Hematopoietic multipotent progenitor cell treated with erythropoietin and hydrocortisone succinate and interleukin-3 and kit ligand, for 8 days (in vitro differentiated cells): ENCODE measurements around the gene DES.
A peak's percentile ranks its signal among the peaks of the same experiment; 100 is the strongest.

Experiments used
- DNase-seq: peaks from one replicate; pipeline ENCODE4 v3.0.0-alpha.2; 2015

Gene DES

GRCh38 chr2:219441451-219442255 lies 23.5 kb downstream of the DES start:
- DNase-seq, result no peak

DNA sequence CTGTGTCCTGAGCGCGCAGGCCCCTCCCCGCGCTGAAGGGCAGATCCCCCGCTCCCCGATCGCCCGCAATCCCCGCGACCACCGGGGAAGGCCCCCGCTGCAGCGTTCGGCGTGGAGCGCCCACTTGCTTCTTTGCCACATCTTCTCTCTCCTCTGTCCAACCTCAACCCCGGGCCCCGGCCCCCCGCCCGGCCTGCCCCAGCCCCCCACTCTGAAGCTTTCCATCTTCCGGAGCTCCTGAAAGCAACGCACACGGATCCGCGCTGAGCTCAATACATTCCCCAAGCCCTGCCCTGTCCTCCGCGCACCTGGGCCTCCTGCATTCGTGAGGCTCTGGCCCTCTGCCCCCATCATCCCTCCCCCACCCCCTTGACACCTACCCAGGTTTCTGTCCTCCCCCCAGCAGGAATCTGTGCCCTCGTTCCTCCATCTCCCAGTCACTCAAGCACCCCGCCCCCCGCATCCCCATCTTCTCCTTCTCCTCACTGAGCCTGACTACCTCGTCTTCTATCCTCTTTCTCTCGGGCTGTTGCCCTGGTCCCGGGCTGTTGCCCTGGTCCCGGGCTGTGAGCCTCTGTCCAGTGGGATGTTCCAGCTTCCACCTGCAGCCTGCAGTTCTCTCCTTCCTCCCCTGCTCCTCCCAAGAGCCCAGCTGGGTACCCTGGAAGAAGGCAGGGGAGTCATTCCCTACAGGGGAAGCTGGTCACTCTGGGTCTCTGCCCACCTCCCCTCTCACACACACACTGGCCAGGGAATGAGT lies 24.3 kb downstream of the DES start:
- DNase-seq, result no peak

DNA sequence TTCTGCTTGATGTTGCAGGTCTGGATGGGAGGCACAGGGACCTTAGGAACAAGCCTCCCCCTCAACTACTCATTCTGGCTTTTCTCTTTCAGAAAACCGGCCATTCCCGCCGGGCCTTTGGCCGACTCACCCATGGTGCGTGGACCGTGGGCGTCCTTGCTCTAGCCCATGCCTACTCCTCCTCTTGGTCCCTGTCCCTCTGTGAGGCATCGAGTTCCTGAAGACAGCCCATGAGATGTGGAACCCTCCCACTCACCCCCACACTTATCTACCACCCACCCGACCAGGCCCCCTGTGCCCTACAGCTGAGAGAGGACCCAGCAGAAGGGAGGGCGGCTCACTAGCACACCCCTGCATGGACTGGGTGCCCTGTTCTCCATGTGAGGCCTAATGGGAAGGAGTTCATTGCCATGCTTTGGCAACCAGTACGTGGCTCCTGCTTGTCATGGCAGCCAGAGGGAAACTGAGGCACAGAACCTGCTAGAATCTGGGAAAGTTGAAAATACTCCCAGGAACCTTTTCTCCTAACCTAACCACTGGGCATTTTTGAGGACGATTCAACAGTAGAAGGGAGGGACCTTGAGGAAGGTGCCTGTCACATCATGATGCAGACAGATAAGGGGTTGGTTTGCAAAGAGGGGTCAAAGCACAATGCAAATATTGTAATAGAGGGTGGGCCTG lies 25.0 kb downstream of the DES start:
- no peak for DNase-seq

- no peak for DNase-seq
Measured at GRCh38 chr2:219443697-219444023, 25.5 kb downstream of the DES start.

- no peak for DNase-seq
Measured at GRCh38 chr2:219444566-219445091, 26.5 kb downstream of the DES start.

DNA sequence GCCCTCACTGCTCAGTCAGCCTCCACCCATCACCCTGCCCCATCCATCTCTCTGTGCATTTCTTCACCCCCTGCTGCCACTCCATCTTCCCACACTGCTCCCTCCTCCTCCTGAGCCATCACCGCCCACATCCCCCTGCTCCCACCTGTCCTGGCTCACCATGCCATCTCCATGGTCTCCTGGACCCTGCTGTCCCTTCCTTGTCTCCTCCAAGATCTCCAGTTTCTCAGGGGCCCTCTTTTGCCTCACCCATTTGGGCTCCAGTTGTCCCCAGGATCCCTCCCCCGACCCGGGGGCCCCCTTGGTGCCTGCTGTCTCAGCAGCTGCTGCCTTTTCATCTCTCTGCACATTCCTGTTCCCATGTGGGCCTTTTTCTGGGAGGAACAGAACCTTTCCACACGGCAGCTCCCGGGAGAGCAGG lies 27.1 kb downstream of the DES start:
- DNase-seq, result no peak

- no peak for DNase-seq
Measured at GRCh38 chr2:219446101-219446504, 27.9 kb downstream of the DES start.

GRCh38 chr2:219446689-219447088 lies 28.5 kb downstream of the DES start:
- DNase-seq, result no peak

DNA sequence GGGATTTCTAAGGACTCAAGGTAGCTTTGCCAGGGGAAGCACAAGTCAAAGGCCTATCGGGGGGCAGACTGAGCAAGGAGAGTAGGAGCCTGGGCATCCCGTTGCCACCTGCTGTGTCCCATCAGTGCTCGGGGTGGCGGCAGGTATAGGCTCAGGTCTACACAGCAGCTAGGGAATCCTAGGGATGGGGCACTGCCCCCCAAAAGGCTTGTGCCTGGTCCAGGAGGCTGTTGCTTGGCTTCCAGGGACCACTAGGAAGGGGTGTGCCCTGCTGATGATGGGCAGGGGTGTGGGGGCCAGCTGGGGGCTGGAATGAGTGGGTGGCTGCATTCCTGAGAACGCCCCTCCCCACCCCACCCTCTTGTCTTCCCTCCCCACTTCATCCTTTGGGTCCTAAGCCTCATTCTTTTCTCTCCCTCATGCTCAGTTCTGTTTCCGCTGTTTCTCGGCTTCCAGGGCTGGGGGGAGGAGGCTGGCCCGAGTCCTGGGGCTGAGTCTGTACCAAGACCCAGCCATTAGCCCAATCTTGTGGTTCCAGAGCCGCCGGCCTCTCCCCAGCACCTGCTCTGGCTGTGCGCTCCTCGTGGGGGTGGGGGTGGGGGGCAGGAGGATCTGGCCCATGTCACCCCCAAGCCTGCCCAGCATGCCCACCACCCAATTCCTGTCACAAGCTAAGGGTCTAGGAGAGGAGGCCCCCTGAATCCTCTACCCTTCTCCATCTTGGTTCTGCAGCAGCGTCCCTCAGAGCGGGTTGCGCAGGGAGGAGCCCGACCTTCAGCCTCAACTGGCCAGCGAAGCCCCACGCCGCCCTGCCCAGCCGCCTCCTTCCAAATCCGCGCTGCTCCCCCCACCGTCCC lies 29.3 kb downstream of the DES start:
- DNase-seq, result no peak

DNA sequence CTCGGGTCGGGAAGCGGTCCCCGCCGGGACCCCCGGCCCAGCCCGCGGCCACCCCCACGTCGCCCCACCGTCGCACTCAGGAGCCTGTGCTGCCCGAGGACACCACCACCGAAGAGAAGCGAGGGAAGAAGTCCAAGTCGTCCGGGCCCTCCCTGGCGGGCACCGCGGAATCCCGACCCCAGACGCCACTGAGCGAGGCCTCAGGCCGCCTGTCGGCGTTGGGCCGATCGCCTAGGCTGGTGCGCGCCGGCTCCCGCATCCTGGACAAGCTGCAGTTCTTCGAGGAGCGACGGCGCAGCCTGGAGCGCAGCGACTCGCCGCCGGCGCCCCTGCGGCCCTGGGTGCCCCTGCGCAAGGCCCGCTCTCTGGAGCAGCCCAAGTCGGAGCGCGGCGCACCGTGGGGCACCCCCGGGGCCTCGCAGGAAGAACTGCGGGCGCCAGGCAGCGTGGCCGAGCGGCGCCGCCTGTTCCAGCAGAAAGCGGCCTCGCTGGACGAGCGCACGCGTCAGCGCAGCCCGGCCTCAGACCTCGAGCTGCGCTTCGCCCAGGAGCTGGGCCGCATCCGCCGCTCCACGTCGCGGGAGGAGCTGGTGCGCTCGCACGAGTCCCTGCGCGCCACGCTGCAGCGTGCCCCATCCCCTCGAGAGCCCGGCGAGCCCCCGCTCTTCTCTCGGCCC lies 30.1 kb downstream of the DES start:
- DNase-seq, result no peak

DNA sequence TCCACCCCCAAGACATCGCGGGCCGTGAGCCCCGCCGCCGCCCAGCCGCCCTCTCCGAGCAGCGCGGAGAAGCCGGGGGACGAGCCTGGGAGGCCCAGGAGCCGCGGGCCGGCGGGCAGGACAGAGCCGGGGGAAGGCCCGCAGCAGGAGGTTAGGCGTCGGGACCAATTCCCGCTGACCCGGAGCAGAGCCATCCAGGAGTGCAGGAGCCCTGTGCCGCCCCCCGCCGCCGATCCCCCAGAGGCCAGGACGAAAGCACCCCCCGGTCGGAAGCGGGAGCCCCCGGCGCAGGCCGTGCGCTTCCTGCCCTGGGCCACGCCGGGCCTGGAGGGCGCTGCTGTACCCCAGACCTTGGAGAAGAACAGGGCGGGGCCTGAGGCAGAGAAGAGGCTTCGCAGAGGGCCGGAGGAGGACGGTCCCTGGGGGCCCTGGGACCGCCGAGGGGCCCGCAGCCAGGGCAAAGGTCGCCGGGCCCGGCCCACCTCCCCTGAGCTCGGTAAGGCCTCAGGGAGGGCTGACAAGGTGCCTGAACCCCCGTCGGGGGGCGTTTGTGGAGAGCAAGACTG lies 30.7 kb downstream of the DES start:
- DNase-seq, result no peak

GRCh38 chr2:219449609-219450008 lies 31.4 kb downstream of the DES start:
- DNase-seq, result no peak

DNA sequence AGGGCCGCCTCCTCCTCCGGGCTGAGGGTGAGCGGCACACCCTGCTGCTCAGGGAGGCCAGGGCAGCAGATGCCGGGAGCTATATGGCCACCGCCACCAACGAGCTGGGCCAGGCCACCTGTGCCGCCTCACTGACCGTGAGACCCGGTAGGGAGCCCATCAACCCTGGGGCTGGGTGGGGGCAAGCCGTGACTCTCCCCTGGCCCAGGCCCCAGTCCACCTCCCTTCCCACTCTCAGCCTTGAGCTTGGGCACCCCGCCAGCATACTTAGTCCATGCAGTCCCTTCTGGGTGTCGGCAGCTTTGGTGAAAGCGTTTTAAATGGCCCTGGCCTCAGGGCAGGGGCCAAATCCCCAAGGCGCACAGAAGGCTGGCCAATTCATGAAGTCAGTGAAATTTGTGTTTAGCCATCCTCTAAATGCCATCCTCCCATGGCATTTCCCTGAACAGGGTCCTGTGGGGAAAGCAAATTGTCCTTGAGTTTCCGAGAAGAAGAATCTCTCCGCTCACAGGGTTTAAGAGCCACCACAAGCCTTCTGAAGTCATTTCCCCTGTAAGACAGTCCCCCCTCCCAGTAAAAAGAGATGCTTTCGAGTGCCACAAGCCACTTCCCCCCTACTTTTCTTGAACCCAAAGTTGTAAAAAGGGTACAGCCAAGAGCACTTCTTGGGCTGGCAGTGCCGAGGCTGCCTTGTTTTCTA lies 33.6 kb downstream of the DES start:
- no peak for DNase-seq

DNA sequence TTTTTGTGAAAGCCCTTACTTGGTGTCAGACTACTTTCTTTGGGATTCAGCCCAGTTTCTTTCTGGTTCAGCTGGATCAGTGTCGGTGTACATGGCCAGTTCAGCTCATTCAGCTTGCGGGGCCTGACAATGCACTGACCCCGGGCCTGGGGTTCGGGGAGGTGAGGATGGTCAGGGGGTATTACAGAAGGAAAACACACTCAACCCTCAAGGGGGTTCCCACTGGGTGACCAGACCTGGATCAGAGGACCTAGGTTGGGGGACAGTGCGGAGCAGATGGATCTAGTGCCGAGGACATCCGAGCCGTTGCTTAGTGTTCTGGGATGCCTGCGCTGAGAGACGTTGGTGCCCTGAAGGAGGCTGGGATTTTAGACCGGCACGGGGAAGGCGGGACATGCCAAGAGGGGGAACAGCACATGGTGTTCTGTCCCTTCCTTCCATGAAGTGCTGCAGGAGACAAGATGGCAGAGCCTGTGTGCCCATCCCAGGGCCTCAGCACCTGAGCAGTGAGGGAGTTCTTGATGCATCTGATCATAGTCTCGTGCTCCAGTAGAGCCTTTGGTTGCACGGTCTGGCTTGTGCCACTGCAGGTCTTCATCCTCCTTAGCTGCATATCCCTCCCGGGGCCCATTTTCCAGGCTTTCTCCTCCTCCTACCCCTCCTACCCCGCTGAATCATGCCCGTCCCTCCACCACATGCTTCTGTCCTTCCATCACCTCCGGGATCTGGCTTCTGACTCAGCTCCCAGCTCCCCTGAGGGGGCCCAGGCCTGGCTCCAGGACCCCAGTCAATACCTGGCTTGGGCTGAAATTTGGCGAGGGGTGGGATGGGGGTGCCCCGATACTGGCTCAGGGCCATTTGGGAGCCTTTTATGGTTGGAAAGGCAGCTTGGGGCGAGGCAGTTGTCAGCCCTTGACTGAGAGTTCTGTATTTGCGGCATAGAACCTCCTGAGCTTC lies 34.5 kb downstream of the DES start:
- DNase-seq, result no peak

DNA sequence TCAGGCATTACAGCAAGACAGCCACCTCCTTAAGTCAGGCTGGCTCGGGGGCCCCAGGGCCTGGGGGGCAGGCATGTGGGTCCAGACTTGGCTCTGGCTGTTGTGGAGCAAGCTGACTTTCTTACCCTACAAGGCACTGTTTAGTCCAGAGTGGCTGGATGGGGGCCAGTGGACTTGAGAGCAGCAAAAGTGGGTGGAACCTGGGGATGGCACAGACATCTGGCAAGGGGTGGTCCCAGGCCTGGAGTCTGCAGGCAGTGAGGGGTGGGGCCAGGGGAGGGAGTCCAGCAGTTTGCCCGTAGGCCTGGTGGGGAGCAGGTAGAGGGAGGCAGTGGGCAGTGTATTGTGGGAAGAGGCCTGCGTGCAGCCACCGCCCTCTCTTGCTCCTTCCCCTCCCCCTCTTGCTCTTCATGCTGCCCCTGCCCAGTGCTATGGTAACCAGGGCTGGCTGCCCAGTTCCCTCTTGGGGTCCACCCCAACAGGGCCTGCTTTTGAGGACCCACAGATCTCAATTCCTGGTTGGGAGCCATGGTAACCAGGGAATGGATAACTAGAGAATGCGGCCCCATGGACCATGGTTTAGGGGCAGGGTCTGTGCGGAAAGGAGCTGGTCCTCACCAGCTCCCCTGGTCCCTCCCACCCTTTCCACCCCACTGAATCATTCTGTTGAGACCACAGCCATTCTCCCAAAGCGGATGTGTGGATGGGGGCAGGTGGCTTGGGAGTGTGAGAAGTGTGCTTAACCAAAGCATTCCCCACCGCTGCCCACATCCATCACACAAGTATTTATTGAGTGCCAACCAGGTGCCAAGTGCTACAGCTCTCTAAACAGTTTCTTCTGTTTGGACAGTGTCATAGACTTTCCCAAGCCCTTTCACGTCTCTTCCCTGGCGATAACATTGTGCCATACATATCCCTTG lies 35.8 kb downstream of the DES start:
- DNase-seq, result no peak

DNA sequence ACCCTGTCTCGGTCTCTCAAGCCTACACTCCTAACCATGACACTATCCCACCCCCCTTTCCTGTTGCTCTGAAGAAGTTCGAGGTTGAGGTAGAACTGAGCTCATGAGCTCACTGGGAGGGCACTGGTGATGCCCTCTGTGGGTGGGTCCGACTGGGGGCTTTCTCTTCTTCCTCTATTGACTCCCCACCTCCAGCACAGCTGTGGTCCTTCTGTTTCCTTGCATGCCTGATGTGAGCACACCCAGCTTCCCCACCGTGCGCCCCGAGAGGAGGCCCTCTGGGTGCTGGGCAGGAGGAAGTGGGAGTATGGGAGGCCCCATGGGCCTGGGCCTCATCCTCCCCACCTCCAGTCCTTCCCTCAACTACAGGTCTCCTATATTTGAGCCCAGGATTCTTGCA lies 37.4 kb downstream of the DES start:
- DNase-seq, result no peak

- peak; percentile 52 for DNase-seq
Measured at GRCh38 chr2:219457784-219458369, 39.7 kb downstream of the DES start.

- DNase-seq, result no peak
Measured at GRCh38 chr2:219458996-219459395, 40.8 kb downstream of the DES start.
